Panc1 (cell line): Measurements from ENCODE around the gene ZGRF1.

Experiments
- CTCF ChIP-seq: fragments of 450-650 bp; IDR thresholded peaks from 2 replicates; pipeline ENCODE4 v1.5.1; 2017; ENCODE audit warnings: mild to moderate bottlenecking
- POLR2AphosphoS5 ChIP-seq: IDR thresholded peaks from 2 replicates; pipeline ENCODE4 v1.6.1; 2012; ENCODE audit warnings: mild to moderate bottlenecking, low read depth, low read length, moderate library complexity
- REST ChIP-seq, 2 experiments: IDR thresholded peaks; 2 replicates each; pipeline ENCODE4 v1.6.1; 2011 to 2012; ENCODE audit warnings: low read depth in 2 of 2, control low read depth in 1 of 2, low read length in 1 of 2, mild to moderate bottlenecking in 1 of 2, moderate library complexity in 1 of 2; ENCODE audit not compliant: insufficient read depth in 1 of 2
- SIN3A ChIP-seq: IDR thresholded peaks from 2 replicates; pipeline ENCODE4 v1.6.1; 2012; ENCODE audit warnings: low read depth, mild to moderate bottlenecking, low read length, moderate library complexity, borderline replicate concordance; ENCODE audit not compliant: insufficient read depth

GRCh38 chr4:112516066-112516470, 120.6 kb downstream of the ZGRF1 start, which contains the start of gene NEUROG2:
- TF ChIP-seq CTCF (no peak), POLR2AphosphoS5 (no peak), REST (IDR thresholded peaks at IDR 0.05; ENCODE audit: insufficient read depth in 1 of 2, low read depth in 2 of 2, low read length in 1 of 2) (no peak), SIN3A (no peak)
